NCI-H1694 treated with DMSO at 0.1 percent for 48 hours (cell line): ENCODE measurements around the gene CLEC16A.

Experiments
- DNase-seq: peaks from one replicate; lab custom pipeline; 2025; lab: John Stamatoyannopoulos, UW

CLEC16A gene

DNA sequence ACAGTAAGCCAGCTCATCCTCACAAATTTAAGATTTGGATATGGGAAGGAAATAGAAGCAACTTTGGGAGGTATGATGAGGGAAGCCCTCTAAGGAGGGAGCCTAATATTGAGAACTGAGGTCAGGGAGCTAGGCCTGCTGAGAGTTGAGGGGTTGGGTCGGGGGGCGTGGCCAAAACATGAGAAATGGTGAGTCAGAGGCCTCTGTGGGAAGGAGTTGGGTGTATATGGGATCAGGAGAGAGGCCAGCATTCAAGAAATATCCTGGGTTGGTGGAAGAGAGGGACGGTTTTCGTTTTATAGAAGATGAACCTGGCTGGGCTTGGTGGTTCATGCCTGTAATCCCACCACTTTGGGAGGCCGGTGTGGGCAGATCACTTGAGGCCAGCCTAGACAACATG is 48.4 kb downstream of the CLEC16A start:
- no peak for DNase-seq

DNA sequence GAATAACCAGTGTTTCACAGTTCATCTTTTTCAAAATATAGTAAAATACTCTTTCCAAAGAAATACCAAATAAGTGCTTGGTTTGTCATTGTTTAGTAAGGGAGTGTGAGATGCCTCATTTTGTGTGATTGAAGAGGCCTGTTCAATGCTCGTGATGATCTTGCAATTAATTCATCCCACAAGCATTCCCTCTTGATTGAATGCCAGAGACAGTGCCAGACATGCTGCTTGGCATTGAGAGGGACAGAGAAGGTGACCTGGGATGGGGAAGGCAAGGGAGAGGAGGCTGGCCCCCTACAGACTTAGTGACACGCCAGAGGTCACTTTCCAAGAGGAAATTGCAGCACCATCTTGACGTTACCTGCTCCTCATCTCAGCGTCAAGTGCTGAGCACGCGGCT is 49.3 kb downstream of the CLEC16A start:
- DNase-seq = no peak

DNA sequence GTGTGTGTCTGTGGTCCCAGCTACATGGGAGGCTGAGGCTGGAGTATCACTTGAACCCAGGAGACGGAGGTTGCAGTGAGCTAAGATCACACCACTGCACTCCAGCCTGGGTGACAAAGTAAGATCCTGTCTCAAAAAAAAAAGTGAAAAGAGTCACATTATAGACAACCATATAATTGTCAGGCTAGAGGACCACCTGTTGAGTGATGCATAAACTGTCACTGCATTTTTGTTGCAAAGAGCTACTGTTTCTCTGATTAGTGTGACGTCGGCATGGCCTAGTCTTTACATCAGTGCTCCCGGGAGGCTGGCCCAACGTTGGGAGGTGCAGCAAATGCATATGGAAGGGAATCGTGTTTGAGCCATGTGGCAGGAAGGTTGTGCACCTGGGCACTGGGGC is 50.2 kb downstream of the CLEC16A start:
- DNase-seq = no peak

DNA sequence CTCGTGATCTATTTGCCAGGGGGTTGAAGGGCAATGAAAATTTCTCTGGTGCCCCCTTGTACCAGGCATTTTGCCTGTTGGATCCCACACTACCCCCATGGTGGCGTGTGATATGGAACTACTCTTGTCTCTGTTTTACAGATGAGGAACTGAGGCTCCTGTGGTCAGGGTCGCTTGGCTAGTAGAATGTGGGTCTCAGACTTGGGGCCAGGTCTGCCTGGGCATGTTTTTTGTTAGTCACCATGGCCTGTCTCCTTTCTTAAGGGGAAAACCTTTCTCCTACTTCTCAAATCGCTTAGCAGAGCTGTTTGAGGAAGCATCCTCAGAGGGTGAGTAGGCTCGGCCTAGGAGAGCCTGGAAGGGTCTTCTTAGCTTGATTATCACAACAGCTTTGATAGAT is 51.2 kb downstream of the CLEC16A start:
- DNase-seq = no peak

DNA sequence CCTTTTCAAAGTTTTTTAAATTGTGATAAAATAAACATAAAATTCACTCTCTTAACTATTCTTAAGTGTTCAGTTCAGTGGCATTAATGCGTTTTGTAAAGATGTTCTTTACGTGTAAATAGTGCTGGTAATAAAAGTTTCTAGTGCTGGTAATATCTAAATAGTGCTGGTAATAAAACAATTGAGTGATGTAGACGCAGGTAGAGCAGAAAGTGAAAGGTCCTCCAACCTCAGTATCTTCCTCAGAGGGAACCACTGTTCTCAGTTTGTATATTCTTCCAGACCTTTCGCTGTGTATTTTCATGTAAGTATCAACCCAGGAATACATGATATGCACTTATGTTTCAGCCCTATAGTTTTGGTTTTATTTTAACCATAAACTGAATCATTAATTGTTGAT is 53.1 kb downstream of the CLEC16A start:
- DNase-seq = no peak

DNA sequence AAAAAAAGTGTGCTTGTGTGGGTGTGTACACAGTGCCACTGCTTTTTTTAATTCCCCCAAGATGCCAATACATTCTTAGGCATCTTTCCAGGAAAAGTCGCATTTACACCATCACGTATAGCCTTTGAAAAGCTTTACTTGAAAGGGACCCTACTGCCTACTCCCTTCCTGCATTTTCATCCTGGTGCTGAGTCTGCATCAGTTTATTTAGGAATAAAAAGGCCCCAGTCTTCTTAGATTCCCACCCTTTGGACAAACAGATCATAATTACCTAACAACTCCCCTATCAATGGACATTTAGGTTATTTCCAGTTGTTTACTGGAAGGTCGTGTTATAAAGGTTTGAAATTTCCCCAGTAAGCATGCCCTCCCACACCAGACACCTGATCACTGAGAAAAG is 54.9 kb downstream of the CLEC16A start:
- no peak for DNase-seq

DNA sequence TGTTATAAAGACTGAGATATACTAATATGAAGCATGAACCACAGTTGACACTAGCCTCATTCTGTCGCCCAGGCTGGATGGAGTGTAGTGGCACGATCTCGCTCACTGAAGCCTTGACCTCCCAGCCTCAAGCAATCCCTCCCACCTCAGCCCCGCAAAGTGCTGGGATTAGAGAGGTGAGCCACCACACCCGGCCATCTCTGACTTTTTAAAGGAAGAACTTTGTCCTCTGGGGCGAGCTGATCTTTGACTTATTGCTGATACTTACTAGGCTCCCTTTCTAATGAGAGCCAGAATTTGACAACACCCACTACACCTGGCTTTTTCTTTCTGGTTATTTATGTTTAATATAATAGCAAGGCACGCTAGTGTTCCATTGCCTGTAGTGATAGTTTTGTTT is 57.2 kb downstream of the CLEC16A start:
- no peak for DNase-seq

DNA sequence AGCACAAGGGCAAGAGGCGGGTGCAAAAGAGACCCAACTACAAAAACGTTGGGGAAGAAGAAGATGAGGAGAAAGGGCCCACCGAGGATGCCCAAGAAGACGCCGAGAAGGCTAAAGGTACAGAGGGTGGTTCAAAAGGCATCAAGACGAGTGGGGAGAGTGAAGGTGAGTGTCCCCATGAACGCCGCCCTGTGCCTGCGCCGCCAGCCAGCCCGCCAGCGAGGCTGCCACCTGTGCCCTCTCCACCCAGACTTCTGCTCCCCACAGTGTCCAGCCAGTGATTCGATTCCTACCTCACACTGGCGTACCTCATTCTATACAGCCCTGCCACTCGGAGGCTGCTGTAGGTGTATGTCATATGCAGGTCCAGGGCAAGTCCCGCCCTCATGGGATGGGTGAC is 58.8 kb downstream of the CLEC16A start:
- DNase-seq = no peak

DNA sequence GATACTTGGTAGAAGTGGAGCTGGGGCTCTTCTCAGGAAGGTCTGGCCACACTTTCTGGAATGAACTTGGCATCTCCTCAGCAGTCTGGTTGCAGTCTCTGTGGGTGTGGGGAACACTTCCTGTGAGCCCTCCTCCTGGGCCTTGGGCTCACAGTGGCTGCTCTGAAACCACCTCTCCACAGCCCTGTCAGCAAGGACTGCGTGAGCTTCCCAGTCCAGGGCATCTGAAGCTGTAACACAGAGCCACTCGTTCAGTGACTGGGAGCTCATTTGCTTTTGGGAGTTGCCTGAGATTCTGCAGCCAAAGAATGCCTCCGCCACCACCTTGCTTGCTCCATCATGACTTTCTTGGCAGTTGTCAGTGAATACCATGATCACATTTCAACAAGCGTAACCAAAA is 60.0 kb downstream of the CLEC16A start:
- no peak for DNase-seq

DNA sequence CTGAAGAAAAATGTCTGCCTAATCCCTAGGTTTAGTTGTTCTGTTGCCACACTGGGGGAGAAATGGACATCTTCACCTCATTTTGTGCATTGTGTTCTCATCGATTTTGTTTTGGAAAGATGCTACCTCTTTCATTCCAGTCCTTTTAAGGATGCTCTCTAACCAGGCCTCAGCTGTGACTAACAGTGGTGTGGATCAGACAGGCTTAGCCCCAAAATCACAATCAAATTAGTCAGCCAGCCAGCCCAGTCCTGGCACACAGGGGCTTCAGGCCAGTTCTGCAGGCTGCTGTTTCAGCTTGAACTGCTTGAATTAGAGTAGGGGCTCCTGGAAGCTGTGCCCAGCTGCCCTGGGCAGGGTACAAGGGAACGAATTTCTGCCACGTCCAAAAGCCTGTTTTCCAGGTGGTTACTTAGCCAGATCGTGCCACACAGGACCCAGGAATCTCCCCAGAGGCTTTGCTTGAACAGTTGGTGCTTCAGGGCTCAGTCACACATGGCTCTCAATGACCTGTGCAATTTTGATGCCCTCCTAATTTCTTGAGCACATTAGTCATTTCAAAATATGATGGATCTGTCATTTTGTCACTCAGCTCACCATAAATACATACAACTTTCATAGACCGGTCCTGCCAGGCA is 60.7 kb downstream of the CLEC16A start:
- no peak for DNase-seq

DNA sequence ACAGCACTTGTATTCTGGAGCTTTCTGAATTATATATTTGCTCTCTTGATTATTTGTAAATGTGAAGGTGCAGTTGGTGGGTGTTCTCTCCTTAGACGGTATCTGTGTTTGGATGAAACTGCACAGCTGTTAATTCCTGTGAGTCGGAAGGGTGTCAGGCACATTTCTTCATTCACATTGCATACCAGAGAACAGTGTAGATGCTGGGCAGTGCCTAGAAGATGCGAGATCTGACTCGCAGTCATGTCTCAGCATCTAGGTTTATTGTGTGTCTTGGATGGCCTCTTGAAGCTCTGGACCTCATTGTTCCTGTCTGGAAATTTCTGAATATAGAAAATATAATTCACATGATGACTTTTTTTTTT is 61.2 kb downstream of the CLEC16A start:
- no peak for DNase-seq

DNA sequence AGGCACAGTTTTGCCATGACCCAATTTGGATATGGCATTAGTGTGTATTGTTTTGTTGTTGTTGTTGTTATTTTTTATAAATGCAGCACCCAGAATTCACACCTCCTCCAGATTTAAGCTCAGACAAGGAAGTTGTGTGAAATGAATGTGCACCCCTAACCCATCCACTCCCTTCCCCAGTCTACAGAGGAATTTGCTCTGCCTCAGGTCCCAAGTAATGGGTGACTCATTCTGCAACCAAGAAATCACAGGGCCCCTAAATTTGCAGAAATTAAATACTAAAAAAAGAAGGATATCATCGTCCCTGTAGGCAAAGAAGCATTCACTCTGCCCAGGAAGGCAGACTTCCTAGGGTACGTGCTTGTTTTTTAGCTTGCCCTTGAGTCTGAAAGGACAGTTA is 62.3 kb downstream of the CLEC16A start:
- no peak for DNase-seq

DNA sequence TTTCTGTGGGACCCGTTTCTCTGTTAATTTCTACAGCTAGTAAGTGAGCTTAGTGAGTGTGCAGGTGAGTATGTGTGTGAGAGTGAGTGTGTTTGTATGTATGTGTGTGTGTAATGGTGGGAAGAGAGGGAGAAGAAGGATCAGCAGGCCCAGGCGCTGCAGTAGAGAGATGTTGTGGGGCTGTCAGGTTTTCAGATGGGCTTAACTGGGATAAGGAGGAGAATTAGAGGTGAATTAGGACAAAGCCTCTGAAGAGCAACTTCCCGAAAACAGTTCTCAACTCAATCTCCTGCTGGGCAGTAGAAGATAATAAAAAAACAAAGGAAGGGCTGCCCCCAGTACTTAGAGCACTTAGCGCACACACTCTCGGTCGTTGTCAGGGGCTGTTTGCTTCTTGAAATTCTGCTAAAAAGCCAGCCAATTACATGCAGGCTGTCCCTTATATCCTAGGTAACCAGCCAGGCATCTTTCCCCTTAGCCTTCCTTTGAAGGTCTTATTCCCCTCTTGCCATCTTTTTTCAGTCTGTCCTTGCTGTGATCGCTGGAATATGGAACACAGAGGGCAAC is 63.4 kb downstream of the CLEC16A start:
- no peak for DNase-seq

DNA sequence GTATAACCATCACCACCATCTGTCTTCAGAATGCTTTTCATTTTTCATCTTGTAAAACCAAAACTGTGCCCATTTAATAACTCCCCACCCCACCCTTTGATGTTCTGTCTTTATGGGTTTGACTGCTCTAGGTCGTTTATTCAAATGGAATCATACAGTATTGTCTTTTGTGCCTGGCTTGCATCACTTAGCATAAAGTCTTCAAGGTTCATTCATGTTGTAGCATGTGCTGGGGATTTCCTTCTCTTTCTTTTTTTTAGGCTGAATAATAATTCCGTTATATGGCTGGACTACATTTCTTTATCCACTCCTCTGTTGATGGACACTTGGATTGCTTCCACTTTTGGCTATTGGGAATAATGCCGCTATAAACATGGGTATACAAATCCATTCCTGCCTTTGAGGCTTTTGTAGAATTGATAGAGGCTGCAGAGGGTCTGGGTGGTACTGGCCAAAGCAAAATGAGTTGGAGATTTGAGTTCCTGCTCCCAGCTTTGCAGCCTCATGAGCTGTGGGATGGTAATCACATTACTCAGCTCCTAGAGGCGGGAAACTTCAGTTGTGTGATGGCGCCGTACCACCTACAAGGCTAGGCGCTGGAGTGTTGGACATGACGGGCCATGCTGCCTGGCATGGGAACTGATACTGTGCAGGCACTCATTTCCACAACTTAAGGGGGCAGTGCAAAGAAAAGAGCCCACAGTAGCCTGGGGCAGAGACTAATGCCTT is 64.8 kb downstream of the CLEC16A start:
- no peak for DNase-seq

DNA sequence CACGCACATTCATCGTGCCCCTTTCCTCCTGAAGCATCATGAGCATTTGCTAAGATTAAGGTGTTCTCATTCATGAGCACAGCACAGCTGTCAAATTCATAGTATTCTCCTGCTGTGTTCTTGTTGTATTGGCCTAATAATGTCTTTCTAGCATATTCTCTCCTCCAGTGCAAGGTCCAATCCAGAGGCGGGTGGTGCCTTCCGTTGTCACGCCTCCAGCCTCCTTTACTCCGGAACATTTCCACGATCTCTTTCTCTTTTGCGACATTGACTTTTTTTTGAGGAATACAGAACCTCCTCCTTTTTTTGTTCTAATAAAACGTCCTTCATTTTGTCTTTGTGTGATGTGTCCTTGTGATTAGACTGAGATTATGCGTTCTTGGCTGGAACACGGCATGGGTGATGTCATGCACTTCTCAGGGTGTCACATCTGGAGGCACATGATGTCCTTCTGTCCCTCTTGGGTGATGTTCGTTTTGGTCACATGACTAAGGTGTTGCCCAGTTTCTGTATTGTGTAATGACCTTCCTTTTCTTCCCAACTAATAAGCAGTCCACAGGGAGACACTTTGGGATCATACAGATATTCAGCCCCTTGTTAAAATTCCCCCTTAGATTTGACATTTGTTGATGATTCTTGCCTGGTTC is 66.3 kb downstream of the CLEC16A start:
- no peak for DNase-seq

DNA sequence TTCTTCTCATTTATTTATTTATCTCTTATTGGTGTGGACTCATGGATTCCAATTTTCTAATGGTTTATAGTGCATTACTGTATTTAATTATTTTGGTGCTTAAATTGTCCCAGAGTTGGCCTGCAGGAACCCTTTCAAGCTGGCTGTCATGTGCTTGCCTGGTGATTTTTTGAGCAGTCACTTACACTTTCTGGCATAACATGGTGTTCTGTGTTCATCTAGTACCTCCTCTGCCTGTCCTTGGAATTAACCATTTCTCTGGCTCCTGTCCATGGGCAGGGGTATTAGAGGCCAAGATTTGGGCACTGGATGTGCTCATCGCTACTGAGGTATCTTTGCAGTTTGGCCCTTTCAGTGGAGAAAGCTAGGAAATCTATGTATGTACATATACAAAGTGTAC is 67.0 kb downstream of the CLEC16A start:
- DNase-seq = no peak

DNA sequence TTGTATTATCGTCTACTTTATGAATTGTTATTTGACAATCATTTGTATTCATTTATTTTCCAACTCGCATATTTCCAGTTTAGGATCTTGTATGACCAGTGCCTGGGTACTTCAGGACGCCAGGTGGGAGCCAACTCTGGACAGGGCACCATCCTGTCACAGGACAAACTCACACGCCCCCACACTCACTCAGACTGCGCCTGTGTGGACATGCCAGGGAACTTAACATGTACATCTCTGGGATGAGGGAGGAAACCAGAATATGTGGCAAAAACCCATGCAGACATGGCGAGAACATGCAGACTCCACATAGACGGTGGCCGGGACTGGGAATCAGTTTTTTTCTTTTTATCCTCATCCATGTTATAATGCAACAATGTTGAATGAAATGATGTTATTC is 68.5 kb downstream of the CLEC16A start:
- no peak for DNase-seq

DNA sequence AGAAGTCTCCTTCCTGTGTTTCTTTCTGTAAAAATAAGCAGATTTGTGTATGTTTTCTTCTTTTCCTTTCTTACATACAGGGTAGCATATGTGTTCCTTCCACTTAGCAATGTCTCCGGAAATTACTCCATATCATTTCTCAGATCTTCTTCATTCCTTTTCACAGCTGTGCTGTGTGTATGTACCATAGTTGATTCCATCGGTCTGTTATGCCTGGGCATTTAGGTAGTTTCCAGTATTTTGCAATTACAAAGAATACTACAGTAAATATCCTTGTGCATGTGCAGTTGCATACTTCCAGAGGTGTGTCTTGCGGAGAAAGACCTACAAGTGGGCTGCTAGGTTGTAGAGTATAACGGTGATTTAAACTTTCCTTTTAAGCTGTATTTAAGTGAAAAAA is 69.8 kb downstream of the CLEC16A start:
- no peak for DNase-seq

DNA sequence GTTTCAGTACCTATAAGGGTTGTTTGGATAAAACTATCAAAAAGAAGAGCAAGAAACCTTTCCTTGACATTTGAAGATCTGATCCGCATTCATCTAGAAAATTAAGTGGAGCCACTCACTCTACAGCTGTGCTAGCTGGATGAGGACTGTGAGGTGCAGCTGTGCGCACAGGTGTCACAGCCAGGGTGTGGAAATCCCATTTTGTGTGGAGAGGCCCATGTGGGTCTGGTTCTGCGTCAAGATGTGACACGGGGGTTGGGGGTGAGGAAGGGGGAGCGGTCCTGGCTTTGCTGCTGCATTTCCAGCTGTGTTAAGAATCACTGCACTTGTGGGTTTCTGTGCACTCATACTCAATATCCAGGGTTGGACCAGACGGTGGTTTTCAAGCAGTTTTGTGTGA is 70.7 kb downstream of the CLEC16A start:
- DNase-seq = no peak

DNA sequence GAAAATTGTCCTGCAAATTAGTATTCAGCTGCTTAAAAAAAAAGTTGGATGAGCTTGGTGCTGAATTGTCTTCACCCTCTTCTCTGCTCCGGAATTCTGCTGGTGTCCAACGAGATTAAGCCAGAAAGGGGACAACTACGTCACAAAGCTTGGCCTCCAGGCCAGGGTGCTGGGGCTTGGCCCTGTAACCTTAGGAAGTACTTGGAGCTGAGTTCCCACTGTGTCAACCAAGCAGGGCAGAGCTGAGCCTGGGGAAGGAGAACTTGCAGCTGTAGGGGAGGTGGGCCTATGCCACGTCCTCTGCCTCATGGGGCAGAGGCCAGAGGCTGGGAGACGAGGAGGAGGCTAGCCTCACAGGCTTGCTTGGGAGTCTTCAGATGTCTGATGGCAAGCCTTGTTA is 71.2 kb downstream of the CLEC16A start:
- DNase-seq = no peak

DNA sequence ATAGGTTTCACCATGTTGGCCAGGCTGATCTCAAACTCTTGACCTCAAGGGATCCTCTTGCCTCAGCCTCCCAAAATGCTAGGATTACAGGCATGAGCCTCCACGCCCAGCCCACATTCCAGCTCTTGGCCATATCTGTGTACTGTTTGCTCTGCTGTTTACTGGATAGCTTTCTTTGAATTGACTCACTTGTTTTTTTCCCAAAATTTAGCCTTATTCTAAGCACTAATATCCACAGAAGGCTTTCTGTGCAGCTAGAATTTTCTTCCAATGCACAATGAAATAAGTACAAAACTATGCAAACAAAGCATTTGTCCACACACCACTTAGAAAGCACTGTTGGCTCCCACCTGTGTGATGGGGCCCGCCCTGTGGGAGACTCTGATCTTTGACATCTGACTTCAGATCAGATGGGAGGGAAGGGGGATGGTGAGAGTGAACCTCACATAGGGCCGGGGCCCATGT is 72.2 kb downstream of the CLEC16A start:
- no peak for DNase-seq

DNA sequence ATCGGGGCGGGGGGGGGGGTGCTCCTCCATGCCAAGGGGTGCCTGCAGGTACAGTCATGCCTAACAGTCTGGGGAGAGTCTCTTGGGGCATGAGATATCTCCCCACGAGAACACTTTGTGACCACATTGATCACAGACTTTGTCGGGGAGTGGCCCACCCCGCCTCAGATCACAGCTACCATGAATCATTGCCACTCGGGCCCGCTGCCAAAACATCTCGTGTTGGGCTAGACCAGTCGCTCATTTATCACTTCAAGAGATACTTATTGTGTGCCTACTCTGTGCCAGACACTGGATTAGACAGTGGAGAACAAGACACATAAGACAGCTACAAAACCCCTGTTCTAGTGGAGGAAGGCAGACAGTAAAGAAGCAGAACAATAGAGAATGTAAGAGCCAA is 72.6 kb downstream of the CLEC16A start:
- no peak for DNase-seq

DNA sequence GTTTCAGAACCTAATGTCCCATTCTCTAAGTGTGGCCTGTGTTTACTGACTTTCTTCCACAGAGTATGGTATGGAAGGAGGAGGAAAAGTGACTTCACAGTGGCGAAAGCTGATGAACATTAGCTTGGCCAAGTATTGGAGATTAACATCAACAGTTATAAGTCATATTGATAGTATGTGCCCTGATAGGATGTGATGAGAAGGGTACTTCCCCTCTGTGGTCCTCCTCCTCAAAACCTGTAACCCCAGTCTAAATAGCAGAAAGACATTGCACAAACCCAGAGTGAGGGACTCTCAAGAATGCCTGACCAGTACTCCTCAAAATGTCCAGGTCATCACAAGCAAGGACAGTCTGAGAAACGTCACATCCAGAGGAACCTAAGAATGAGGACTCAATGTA is 73.1 kb downstream of the CLEC16A start:
- no peak for DNase-seq
